ENCODE measurements around the gene CAMKK2. TPM values are rescaled to one million over a fixed set of nuclear protein-coding genes. Genes with fewer than 3 reads are reported as not detected.
A peak's percentile ranks its signal among the peaks of the same experiment; 100 is the strongest.

CAMKK2 gene
- 18.1 TPM for polyA plus RNA-seq (2013, experiment 1 of 2)
- 17.5 TPM for polyA plus RNA-seq (2013, experiment 2 of 2)

DNA sequence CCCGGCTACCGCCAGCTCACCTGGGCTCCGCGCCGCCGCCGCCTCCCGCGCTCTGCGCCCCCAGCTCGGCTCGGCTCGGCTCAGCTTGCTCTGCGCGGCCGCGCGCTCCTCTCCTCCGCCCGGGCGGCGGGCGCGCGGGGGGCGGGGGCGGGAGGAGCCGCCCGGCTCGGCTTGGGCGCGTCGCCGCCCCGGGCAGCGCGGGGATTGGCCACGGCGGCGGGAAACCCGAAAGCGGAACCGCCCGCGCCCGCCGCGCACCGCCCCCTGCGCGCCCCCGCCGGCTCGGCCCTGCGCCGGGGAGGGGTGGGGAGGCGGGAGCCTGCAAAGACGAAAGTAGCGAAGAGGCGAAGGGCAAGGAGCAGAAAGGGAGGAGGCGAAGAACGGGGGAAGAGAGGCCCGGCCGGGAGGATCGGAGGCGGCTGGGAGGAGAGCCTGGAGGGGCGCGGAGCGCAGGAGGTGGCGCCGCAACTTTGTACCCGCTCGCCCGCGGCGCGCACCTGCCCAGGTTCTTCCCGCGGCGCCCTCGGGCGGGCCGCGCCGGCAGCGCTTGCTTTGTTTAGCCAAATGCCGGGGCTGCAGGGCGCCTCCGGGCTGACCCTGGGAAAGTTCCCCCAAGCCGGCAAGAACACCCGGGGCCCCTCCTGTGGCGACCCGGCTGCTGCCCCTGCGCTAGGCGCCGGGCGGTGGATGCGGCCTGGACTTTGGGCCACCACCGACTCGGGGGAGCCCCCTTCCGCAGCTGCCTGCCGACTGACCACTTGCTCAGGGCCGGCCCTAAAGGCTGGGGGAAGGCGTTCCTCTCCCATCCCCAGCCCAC lies at the start of gene CAMKK2:
Gene CAMKK2, minus strand, starts transcription at position 92 of the 817 bp plus-strand sequence. CDS start 22,183 bp downstream, outside the sequence.
- Histone ChIP-seq H2BK12ac (ENCODE audit: low read length in 2 of 2) (peak within 1 kb of the TSS in 1 of 2 experiments; percentile 63), H2AK5ac (ENCODE audit: low read length, severe bottlenecking) (no peak within 1 kb of the TSS), H3K23ac (ENCODE audit: low read length in 2 of 2) (peak within 1 kb of the TSS in 1 of 2 experiments; percentile 14), H3K27ac (ENCODE audit: low read length, poor library complexity, severe bottlenecking) (no peak within 1 kb of the TSS), H3K9ac (ENCODE audit: low read length) (peak within 1 kb of the TSS; percentile 90), H3K14ac (ENCODE audit: low read length in 2 of 2) (peak within 1 kb of the TSS in 1 of 2 experiments; percentile 58), H3K4me1 (ENCODE audit: control insufficient read depth, insufficient read depth, low read depth, low read length) (peaks cover 11% of the 10 kb centered on the region), H3K27me3 (ENCODE audit: control insufficient read depth in 1 of 2, insufficient read depth in 1 of 2, low read length in 2 of 2) (no peaks in the 10 kb centered on the region), H2AFZ (ENCODE audit: low read depth, low read length) (peak within 1 kb of the TSS; percentile 95), H4K8ac (ENCODE audit: low read length) (peak within 1 kb of the TSS; percentile 80), H3K4ac (ENCODE audit: low read depth in 1 of 2, low read length in 2 of 2) (peak within 1 kb of the TSS; percentile 20 to 24), H2BK15ac (ENCODE audit: low read depth, poor library complexity, severe bottlenecking) (no peak within 1 kb of the TSS), H2BK5ac (ENCODE audit: low read depth, low read length, poor library complexity, severe bottlenecking) (no peak within 1 kb of the TSS), H3K36me3 (ENCODE audit: control insufficient read depth in 1 of 2, insufficient read depth in 2 of 2, low read depth in 1 of 2, low read length in 2 of 2) (no peaks in the 10 kb centered on the region), H3K79me1 (replicated peaks; ENCODE audit: low read length, poor library complexity, severe bottlenecking) (peaks cover 20% of the 10 kb centered on the region), H2BK120ac (ENCODE audit: low read depth, low read length) (peak within 1 kb of the TSS; percentile 58), H3K18ac (ENCODE audit: low read depth in 1 of 2, low read length in 2 of 2) (peak within 1 kb of the TSS; percentile 43 to 69), H3K9me3 (ENCODE audit: control insufficient read depth, low read length) (no peaks in the 10 kb centered on the region), H4K91ac (ENCODE audit: low read length) (peak within 1 kb of the TSS; percentile 52), H3K4me2 (ENCODE audit: low read length, poor library complexity, severe bottlenecking) (peak within 1 kb of the TSS; percentile 85), H3K4me3 (ENCODE audit: insufficient read depth in 1 of 2, low read depth in 1 of 2, low read length in 2 of 2) (peak within 1 kb of the TSS; percentile 74 to 96)
- WGBS: under 1% methylated on average over 54 of the region's 104 CpGs
- peak; percentile 84 for DNase-seq

DNA sequence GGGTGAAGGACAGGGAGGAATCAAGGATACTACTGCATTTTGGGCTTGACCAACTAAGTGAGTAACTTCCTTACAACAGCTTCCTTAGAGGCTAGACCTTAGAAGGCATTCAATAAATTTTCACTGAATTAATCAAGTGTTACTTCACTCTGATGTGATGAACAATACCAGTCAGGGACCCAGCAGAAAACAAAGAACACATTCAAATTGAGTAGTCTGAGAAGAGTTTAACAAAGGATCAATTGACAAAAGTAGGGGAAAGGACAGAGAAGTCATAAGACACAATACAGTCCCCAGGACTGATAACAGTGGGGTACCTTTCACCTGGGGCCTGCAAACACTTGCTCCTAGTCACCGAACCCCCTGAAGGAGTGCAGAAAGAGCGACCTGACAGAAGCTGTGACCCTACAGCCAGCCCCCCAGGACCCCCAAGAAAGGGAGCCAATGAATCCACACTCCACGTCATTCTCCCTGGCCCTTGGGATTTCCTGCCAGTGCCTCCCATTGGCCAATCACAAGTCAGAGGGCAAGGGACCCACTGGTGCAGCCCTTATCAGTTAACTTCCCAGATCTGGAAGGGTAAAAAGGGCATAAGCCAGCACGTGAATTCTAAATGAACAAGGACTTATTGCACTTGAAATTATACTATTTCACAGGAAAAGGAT lies 48.8 kb upstream of the CAMKK2 start:
- H3K9ac ChIP-seq (ENCODE audit: low read length): no peak overlapping the region
- H3K14ac ChIP-seq (ENCODE audit: low read length in 2 of 2): no peak overlapping the region
- 94% methylated on average over 4 of the region's 4 CpGs for WGBS
- DNase-seq: no peak
- H2AFZ ChIP-seq (ENCODE audit: low read depth, low read length): no peak overlapping the region
- no peak overlapping the region for H4K8ac ChIP-seq (ENCODE audit: low read length)
- H4K91ac ChIP-seq (ENCODE audit: low read length): no peak overlapping the region
- no peaks in the 10 kb centered on the region for H3K4me1 ChIP-seq (ENCODE audit: control insufficient read depth, insufficient read depth, low read depth, low read length)
- H3K9me3 ChIP-seq (ENCODE audit: control insufficient read depth, low read length): no peaks in the 10 kb centered on the region
- H2BK12ac ChIP-seq (ENCODE audit: low read length in 2 of 2): no peak overlapping the region
- peaks cover 22 to 73% of the 10 kb centered on the region in 2 experiments for H3K36me3 ChIP-seq (ENCODE audit: control insufficient read depth in 1 of 2, insufficient read depth in 2 of 2, low read depth in 1 of 2, low read length in 2 of 2)
- H3K18ac ChIP-seq (ENCODE audit: low read depth in 1 of 2, low read length in 2 of 2): no peak overlapping the region
- no peak overlapping the region for H2BK5ac ChIP-seq (ENCODE audit: low read depth, low read length, poor library complexity, severe bottlenecking)
- H3K27me3 ChIP-seq (ENCODE audit: control insufficient read depth in 1 of 2, insufficient read depth in 1 of 2, low read length in 2 of 2): no peaks in the 10 kb centered on the region
- H3K23ac ChIP-seq (ENCODE audit: low read length in 2 of 2): no peak overlapping the region
- H3K4me3 ChIP-seq (ENCODE audit: insufficient read depth in 1 of 2, low read depth in 1 of 2, low read length in 2 of 2): no peak overlapping the region
- no peak overlapping the region for H3K4me2 ChIP-seq (ENCODE audit: low read length, poor library complexity, severe bottlenecking)
- peaks cover 23% of the 10 kb centered on the region for H3K79me1 ChIP-seq (replicated peaks; ENCODE audit: low read length, poor library complexity, severe bottlenecking)
- no peak overlapping the region for H2AK5ac ChIP-seq (ENCODE audit: low read length, severe bottlenecking)
- H2BK15ac ChIP-seq (ENCODE audit: low read depth, poor library complexity, severe bottlenecking): no peak overlapping the region
- H3K4ac ChIP-seq (ENCODE audit: low read depth in 1 of 2, low read length in 2 of 2): no peak overlapping the region
- no peak overlapping the region for H3K27ac ChIP-seq (ENCODE audit: low read length, poor library complexity, severe bottlenecking)
- H2BK120ac ChIP-seq (ENCODE audit: low read depth, low read length): no peak overlapping the region

- Histone ChIP-seq H2BK120ac (ENCODE audit: low read depth, low read length) (no peak overlapping the region), H2BK5ac (ENCODE audit: low read depth, low read length, poor library complexity, severe bottlenecking) (no peak overlapping the region), H3K79me1 (replicated peaks; ENCODE audit: low read length, poor library complexity, severe bottlenecking) (peaks cover 25% of the 10 kb centered on the region), H3K9me3 (ENCODE audit: control insufficient read depth, low read length) (no peaks in the 10 kb centered on the region), H2AK5ac (ENCODE audit: low read length, severe bottlenecking) (no peak overlapping the region), H2BK15ac (ENCODE audit: low read depth, poor library complexity, severe bottlenecking) (no peak overlapping the region), H3K27ac (ENCODE audit: low read length, poor library complexity, severe bottlenecking) (no peak overlapping the region), H4K91ac (ENCODE audit: low read length) (no peak overlapping the region), H3K4ac (ENCODE audit: low read depth in 1 of 2, low read length in 2 of 2) (no peak overlapping the region), H2AFZ (ENCODE audit: low read depth, low read length) (no peak overlapping the region), H3K36me3 (ENCODE audit: control insufficient read depth in 1 of 2, insufficient read depth in 2 of 2, low read depth in 1 of 2, low read length in 2 of 2) (peaks cover 27 to 77% of the 10 kb centered on the region in 2 experiments), H3K4me2 (ENCODE audit: low read length, poor library complexity, severe bottlenecking) (no peak overlapping the region), H4K8ac (ENCODE audit: low read length) (no peak overlapping the region), H3K4me1 (ENCODE audit: control insufficient read depth, insufficient read depth, low read depth, low read length) (no peaks in the 10 kb centered on the region), H3K9ac (ENCODE audit: low read length) (no peak overlapping the region), H2BK12ac (ENCODE audit: low read length in 2 of 2) (no peak overlapping the region), H3K23ac (ENCODE audit: low read length in 2 of 2) (no peak overlapping the region), H3K18ac (ENCODE audit: low read depth in 1 of 2, low read length in 2 of 2) (no peak overlapping the region), H3K27me3 (ENCODE audit: control insufficient read depth in 1 of 2, insufficient read depth in 1 of 2, low read length in 2 of 2) (no peaks in the 10 kb centered on the region), H3K4me3 (ENCODE audit: insufficient read depth in 1 of 2, low read depth in 1 of 2, low read length in 2 of 2) (no peak overlapping the region), H3K14ac (ENCODE audit: low read length in 2 of 2) (no peak overlapping the region)
- DNase-seq: no peak
- WGBS: 96% methylated on average over 3 of the region's 3 CpGs
These were observed 48.0 kb upstream of the CAMKK2 start for GRCh38 chr12:121344506-121344905.

DNA sequence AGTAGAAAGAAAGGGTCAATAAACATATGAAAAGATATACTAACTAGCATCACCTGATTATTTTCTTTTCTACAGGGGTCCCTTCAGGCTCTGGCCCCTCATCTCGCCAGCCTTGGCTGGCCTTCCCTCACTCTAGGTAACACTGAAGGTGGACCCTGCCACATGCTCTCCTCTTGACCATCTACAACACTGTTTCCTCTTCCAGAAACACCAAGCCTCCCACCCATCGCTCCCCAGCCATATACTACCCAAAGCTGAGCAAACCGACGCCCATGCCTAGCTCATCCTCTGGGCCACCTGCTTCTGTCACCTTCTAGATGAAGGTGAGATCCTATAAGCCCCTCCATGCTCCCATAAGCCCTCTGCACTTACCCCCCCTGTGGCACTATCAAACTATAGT lies 40.9 kb upstream of the CAMKK2 start:
- Histone ChIP-seq H4K8ac (ENCODE audit: low read length) (no peak overlapping the region), H3K4me2 (ENCODE audit: low read length, poor library complexity, severe bottlenecking) (no peak overlapping the region), H2BK5ac (ENCODE audit: low read depth, low read length, poor library complexity, severe bottlenecking) (no peak overlapping the region), H3K27me3 (ENCODE audit: control insufficient read depth in 1 of 2, insufficient read depth in 1 of 2, low read length in 2 of 2) (no peaks in the 10 kb centered on the region), H2BK12ac (ENCODE audit: low read length in 2 of 2) (no peak overlapping the region), H3K23ac (ENCODE audit: low read length in 2 of 2) (no peak overlapping the region), H3K14ac (ENCODE audit: low read length in 2 of 2) (no peak overlapping the region), H2AFZ (ENCODE audit: low read depth, low read length) (no peak overlapping the region), H3K9me3 (ENCODE audit: control insufficient read depth, low read length) (no peaks in the 10 kb centered on the region), H3K36me3 (ENCODE audit: control insufficient read depth in 1 of 2, insufficient read depth in 2 of 2, low read depth in 1 of 2, low read length in 2 of 2) (peaks cover 38 to 87% of the 10 kb centered on the region in 2 experiments), H2AK5ac (ENCODE audit: low read length, severe bottlenecking) (no peak overlapping the region), H3K79me1 (replicated peaks; ENCODE audit: low read length, poor library complexity, severe bottlenecking) (peaks cover 18% of the 10 kb centered on the region), H3K4me3 (ENCODE audit: insufficient read depth in 1 of 2, low read depth in 1 of 2, low read length in 2 of 2) (no peak overlapping the region), H3K4ac (ENCODE audit: low read depth in 1 of 2, low read length in 2 of 2) (no peak overlapping the region), H2BK15ac (ENCODE audit: low read depth, poor library complexity, severe bottlenecking) (no peak overlapping the region), H3K18ac (ENCODE audit: low read depth in 1 of 2, low read length in 2 of 2) (no peak overlapping the region), H4K91ac (ENCODE audit: low read length) (no peak overlapping the region), H2BK120ac (ENCODE audit: low read depth, low read length) (no peak overlapping the region), H3K4me1 (ENCODE audit: control insufficient read depth, insufficient read depth, low read depth, low read length) (no peaks in the 10 kb centered on the region), H3K9ac (ENCODE audit: low read length) (no peak overlapping the region), H3K27ac (ENCODE audit: low read length, poor library complexity, severe bottlenecking) (no peak overlapping the region)
- 98% methylated on average over 4 of the region's 4 CpGs for WGBS
- DNase-seq: no peak

Data from mesenchymal stem cell (in vitro differentiated cells and primary cell).